SK-N-MC (cell line): ENCODE results near the gene PLLP.

Experiments used
- DNase-seq: peaks from one replicate; pipeline ENCODE4 v3.0.0-alpha.2; 2011; ENCODE audit warnings: low read depth, low spot score
- H3K27ac ChIP-seq: fragments of 200-600 bp; sonication (generic); 2 replicates; pipeline ENCODE4 v1.5.1; 2016; ENCODE audit warnings: mixed run types
- H3K36me3 ChIP-seq: fragments of 200-600 bp; sonication (generic); 2 replicates; pipeline ENCODE4 v1.6.1; 2017; ENCODE audit warnings: antibody characterized with exemption, low read length, mixed read lengths; ENCODE audit not compliant: insufficient read depth
- H3K4me3 ChIP-seq: fragments of 200-600 bp; sonication (generic); 2 replicates; pipeline ENCODE4 v1.5.1; 2016
- H3K9ac ChIP-seq: fragments of 200-600 bp; sonication (generic); 2 replicates; pipeline ENCODE4 v1.8.0; 2017; ENCODE audit warnings: mixed run types, mixed read lengths; ENCODE audit not compliant: insufficient read length
- H3K9me3 ChIP-seq: fragments of 200-600 bp; sonication (generic); 2 replicates; pipeline ENCODE4 v1.6.1; 2017; ENCODE audit warnings: low read depth, mild to moderate bottlenecking, antibody characterized with exemption, low read length, moderate library complexity, mixed read lengths
- EZH2 ChIP-seq: fragments of 200-600 bp; sonication (generic); IDR thresholded peaks from one replicate; pipeline ENCODE4 v1.6.1; 2017; ENCODE audit warnings: antibody characterized with exemption
- FOXP2 ChIP-seq: optimal IDR thresholded peaks from 2 replicates; pipeline ENCODE3; 2011; ENCODE audit warnings: mild to moderate bottlenecking, moderate library complexity; ENCODE audit not compliant: insufficient read depth; ENCODE audit errors: extremely low read length, control extremely low read depth
- POLR2AphosphoS5 ChIP-seq: IDR thresholded peaks from 2 replicates; pipeline ENCODE4 v1.6.1; 2012; ENCODE audit warnings: mild to moderate bottlenecking, low read depth, low read length, borderline replicate concordance

PLLP gene

DNA sequence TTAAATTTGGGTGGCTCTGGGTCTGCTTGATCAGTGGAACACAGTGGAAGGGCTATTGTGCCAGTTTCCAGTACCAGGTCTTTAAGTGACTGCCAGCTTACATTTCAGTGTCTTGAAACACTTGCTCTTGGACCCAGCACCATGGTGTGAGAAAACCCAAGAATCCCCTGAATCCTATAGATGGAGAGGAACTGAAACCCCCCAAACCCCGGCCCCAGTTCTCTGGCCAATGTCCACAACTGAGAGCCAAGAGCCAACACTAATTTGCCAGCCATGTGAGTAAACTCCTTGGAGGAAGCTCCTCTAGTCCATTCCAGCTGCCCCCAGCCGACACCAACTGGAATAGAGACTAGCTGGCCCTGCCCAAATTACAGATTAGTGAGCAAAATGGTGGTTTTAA lies 41.8 kb downstream of the PLLP start:
- H3K27ac ChIP-seq, result no peak overlapping the region
- no peaks in the 10 kb centered on the region for H3K36me3 ChIP-seq
- TF ChIP-seq POLR2AphosphoS5 (no peak), EZH2 (no peak), FOXP2 (no peak)
- DNase-seq, result no peak
- no peak overlapping the region for H3K4me3 ChIP-seq
- H3K9ac ChIP-seq, result no peak overlapping the region
- no peaks in the 10 kb centered on the region for H3K9me3 ChIP-seq

DNA sequence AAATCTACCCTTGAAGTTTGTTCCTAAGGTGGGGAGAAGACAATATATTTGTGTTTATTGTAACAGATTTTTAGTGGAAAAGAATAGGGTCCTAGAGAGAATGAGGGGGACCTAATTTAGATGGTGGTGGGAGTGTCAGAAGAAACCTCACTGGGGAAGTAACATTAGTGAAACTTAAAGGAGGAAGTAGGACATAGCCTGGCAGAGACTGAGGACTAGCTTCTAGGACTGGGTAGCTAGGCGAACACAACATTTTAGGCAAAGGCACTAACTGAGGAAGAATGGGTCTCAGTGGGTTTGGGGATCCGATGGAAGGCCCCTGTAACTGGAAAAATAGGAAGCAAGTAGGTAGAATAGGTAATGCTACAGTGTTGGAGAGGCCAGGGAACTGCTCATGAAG lies 43.6 kb downstream of the PLLP start:
- no peak for DNase-seq
- Histone ChIP-seq H3K27ac (no peak overlapping the region), H3K4me3 (no peak overlapping the region), H3K9ac (no peak overlapping the region), H3K9me3 (no peaks in the 10 kb centered on the region), H3K36me3 (no peaks in the 10 kb centered on the region; the same call in 1 of the 2 replicates)
- TF ChIP-seq EZH2 (no peak), FOXP2 (no peak), POLR2AphosphoS5 (no peak)

DNA sequence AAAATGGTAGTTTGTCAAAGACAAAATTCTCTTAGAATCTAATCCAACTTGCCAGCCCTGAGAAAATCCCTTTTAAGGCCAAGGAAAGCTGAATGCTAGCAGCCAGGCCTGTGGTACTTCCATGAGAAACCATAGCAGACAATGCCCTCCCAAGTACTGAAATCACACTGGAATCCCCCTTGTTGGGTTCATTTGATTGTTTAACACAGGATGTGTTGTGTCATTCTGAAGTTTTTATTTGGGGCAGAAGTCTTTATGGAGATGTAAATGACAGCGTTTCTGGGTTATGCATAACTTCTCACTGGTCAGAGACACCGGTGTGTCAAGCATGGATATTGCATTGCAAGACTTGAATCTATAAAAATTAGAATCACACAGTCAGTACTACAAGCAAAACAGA lies 45.4 kb downstream of the PLLP start:
- Histone ChIP-seq H3K36me3 (peaks cover 10% of the 10 kb centered on the region; the same call in 1 of the 2 replicates), H3K9ac (no peak overlapping the region), H3K9me3 (no peaks in the 10 kb centered on the region), H3K27ac (no peak overlapping the region), H3K4me3 (no peak overlapping the region)
- no peak for DNase-seq
- TF ChIP-seq POLR2AphosphoS5, result no peak
- TF ChIP-seq EZH2, result no peak
- TF ChIP-seq FOXP2, result no peak

DNA sequence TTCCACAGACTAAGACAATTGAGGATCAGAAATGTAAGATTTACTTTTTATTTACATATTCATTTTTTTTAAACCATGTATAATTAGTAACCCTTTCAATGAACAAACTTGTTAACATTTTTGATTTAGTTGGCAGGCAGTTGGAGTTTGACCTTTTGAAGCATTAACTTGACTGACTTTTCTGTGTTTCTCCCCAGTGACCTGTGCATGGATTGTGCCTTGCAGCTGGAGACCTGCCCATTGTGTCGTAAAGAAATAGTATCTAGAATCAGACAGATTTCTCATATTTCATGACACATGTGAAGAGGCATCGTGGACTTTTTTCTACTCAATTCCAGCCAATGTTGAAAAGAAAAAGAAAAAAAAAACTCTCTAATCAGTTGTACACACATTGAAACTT lies 45.8 kb downstream of the PLLP start:
- Histone ChIP-seq H3K9me3 (no peaks in the 10 kb centered on the region), H3K4me3 (no peak overlapping the region), H3K9ac (no peak overlapping the region), H3K36me3 (peaks cover 10% of the 10 kb centered on the region; the same call in 1 of the 2 replicates), H3K27ac (no peak overlapping the region)
- TF ChIP-seq FOXP2 (no peak), EZH2 (no peak), POLR2AphosphoS5 (no peak)
- no peak for DNase-seq

DNA sequence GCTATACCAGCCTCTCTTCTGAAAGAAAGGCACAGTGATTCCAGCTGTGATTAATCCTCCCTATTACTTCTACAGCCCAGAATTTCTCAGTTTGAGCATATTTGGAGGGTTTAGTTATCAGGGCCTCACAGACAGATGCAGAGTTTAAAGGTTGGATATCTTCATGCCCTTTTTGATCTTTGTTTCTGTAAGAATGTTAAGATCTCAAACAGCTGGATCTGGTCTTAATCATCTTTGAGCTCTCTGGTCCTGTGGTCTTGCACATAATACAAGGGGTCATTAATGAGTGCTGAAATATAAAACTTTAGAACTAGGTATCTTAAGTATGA lies 48.5 kb downstream of the PLLP start:
- no peak for TF ChIP-seq FOXP2
- TF ChIP-seq EZH2, result no peak
- TF ChIP-seq POLR2AphosphoS5, result no peak
- Histone ChIP-seq H3K36me3 (peaks cover 11% of the 10 kb centered on the region; the same call in 1 of the 2 replicates), H3K9me3 (no peaks in the 10 kb centered on the region), H3K9ac (no peak overlapping the region), H3K4me3 (no peak overlapping the region), H3K27ac (no peak overlapping the region)
- no peak for DNase-seq

DNA sequence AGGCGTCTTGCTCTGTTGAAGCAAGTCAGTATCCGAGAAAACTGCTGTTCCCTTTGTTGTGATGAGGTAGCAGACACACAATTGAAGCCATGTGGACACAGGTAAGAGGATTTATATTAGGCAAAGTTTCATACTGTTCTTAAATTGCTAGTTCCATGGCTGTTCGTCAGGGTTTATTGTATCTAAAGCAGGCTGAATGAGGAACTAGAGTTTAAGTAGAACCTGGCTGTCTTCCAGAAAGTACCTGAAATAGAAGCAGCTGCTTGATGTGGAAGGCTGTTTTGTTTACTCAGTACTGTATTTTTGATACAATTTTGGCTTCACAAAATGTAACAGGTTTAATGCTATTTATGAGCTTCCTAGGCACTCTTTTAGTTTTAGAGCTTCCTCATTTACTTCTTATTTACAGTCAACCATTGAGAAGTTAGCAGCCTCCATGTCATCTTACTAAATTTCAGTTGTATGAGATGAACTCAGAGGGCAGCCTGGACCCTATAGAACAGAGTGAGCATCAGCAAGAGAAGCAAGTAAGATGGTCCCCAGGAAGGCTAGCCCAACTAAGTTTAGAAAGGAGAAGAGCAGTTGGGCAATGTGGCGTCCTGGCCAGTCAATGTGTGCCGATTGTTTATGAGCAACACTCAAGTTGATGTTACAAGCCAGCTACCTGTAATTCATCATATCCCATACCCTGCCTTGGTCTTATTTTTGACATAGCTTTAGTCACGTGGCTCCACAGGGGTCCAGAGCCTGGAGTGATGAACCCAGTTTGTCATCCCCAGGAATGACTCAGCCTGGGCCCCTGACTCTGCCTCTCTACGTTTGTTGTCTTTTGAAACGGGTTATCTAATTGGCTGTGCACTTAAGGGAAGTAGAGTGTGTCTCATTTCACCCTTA lies 49.1 kb downstream of the PLLP start:
- H3K36me3 ChIP-seq, result peaks cover 17% of the 10 kb centered on the region; the same call in 1 of the 2 replicates

DNA sequence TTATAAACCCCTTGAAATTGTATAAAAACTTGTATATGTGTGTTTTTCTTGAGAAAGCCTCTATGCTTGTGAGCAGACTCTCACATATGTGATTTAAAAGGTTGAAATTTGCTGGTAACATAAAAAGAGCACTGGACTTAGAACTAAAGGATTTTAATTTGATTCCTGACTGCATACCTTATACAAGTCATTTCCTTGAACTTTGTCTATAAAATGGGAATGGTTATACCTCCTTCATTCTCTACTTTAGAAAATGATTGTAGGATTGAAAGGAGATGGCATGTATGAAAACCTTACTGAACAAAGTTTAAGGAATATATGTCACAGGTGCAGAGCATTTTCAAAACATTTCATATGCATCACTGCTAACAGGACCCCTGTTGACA lies 49.8 kb downstream of the PLLP start:
- Histone ChIP-seq H3K27ac (no peak overlapping the region), H3K9me3 (no peaks in the 10 kb centered on the region), H3K4me3 (no peak overlapping the region), H3K36me3 (peaks cover 17% of the 10 kb centered on the region; the same call in 1 of the 2 replicates), H3K9ac (no peak overlapping the region)
- no peak for TF ChIP-seq FOXP2
- TF ChIP-seq POLR2AphosphoS5, result no peak
- TF ChIP-seq EZH2, result no peak
- no peak for DNase-seq

More for the DNA sequence above, 49.1 kb downstream of the PLLP start:
- Histone ChIP-seq H3K4me3 (no peak overlapping the region), H3K9me3 (no peaks in the 10 kb centered on the region), H3K27ac (no peak overlapping the region), H3K9ac (no peak overlapping the region)
- TF ChIP-seq POLR2AphosphoS5, result no peak
- TF ChIP-seq FOXP2, result no peak
- no peak for TF ChIP-seq EZH2
- no peak for DNase-seq

DNA sequence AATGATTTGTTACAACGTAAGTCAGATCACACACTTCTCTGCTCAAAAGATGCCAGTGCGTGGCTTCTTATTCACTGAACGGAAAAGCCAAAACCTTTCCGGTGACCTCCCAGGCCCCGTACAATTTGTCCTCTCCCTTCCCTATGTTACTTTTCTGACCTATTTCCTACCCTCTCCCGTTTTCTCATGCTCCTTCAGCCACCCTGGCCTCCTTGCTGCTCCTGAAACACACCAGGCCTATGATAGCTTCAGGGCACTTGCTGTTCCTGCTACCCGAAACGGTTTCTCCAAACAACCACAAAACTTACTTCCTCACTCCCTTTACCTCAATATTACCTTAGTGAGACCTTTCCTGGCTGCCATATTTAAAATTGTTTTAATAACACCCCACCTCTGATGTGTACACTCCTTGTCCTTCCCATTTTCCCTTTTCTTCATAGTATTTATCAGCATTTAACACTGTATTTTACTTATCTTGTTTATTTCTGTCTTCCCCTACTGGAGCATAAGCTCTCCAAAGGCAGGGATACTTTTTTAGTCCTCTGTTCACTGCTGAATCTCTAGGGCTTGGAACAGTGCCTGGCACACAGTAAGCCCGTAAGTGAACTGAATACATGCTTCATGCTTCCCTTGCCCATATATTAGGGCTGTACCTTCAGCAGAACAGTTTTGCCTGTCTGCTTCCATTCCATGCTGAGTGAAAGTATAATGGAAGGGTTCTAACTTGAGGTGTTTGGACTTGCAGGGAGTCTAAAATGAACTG lies 50.3 kb downstream of the PLLP start:
- H3K9ac ChIP-seq, result no peak overlapping the region
- peaks cover 17% of the 10 kb centered on the region; the same call in 1 of the 2 replicates for H3K36me3 ChIP-seq
- H3K9me3 ChIP-seq, result no peaks in the 10 kb centered on the region
- no peak overlapping the region for H3K4me3 ChIP-seq
- DNase-seq, result no peak
- TF ChIP-seq EZH2 (no peak), POLR2AphosphoS5 (no peak), FOXP2 (no peak)
- no peak overlapping the region for H3K27ac ChIP-seq
